ENCODE data around the gene ARID3A.

The ARID3A gene

GRCh38 chr19:986083-986482, 60.2 kb downstream of the ARID3A start:
- no peak for DNase-seq (ENCODE audit: low read depth, low spot score)

- no peak for DNase-seq (ENCODE audit: low read depth, low spot score)
Measured at GRCh38 chr19:988081-988480, 62.2 kb downstream of the ARID3A start.

- no peak for DNase-seq (ENCODE audit: low read depth, low spot score)
Measured at GRCh38 chr19:988510-988909, 62.7 kb downstream of the ARID3A start.

- no peak for DNase-seq (ENCODE audit: low read depth, low spot score)
Measured at GRCh38 chr19:989381-990081, 63.7 kb downstream of the ARID3A start.

- no peak for DNase-seq (ENCODE audit: low read depth, low spot score)
Measured at GRCh38 chr19:990119-990571, 64.3 kb downstream of the ARID3A start.

GRCh38 chr19:990746-991145, 64.9 kb downstream of the ARID3A start:
- no peak for DNase-seq (ENCODE audit: low read depth, low spot score)

- no peak for DNase-seq (ENCODE audit: low read depth, low spot score)
Measured at GRCh38 chr19:991174-991931, 65.5 kb downstream of the ARID3A start.

GRCh38 chr19:991932-992669, 66.3 kb downstream of the ARID3A start:
- no peak for DNase-seq (ENCODE audit: low read depth, low spot score)

- no peak for DNase-seq (ENCODE audit: low read depth, low spot score)
Measured at GRCh38 chr19:992670-993055, 66.8 kb downstream of the ARID3A start.

GRCh38 chr19:993361-993830, 67.6 kb downstream of the ARID3A start:
- DNase-seq (ENCODE audit: low read depth, low spot score): no peak

- DNase-seq (ENCODE audit: low read depth, low spot score): no peak
Measured at GRCh38 chr19:993831-994393, 68.1 kb downstream of the ARID3A start.

GRCh38 chr19:994516-994915, 68.7 kb downstream of the ARID3A start:
- DNase-seq (ENCODE audit: low read depth, low spot score): no peak

- no peak for DNase-seq (ENCODE audit: low read depth, low spot score)
Measured at GRCh38 chr19:995051-995827, 69.4 kb downstream of the ARID3A start.

- DNase-seq (ENCODE audit: low read depth, low spot score): no peak
Measured at GRCh38 chr19:996051-996838, 70.4 kb downstream of the ARID3A start.

- DNase-seq (ENCODE audit: low read depth, low spot score): no peak
Measured at GRCh38 chr19:998064-998463, 72.2 kb downstream of the ARID3A start.

GRCh38 chr19:999379-999719, 73.5 kb downstream of the ARID3A start:
- no peak for DNase-seq (ENCODE audit: low read depth, low spot score)

GRCh38 chr19:1000095-1000494, 74.3 kb downstream of the ARID3A start, which contains the start of gene GRIN3B:
Gene GRIN3B, plus strand, starts transcription at chr19:1000419. Its CDS starts 19 bp downstream, at chr19:1000438.
- DNase-seq (ENCODE audit: low read depth, low spot score): no peak

GRCh38 chr19:1000591-1001537, 75.0 kb downstream of the ARID3A start:
- DNase-seq (ENCODE audit: low read depth, low spot score): no peak

GRCh38 chr19:1001538-1002166, 75.8 kb downstream of the ARID3A start:
- no peak for DNase-seq (ENCODE audit: low read depth, low spot score)

All from brain pericyte (primary cell).